Endothelial cell of umbilical vein (primary cell): ENCODE results near the gene TMUB2. TPM values are rescaled to one million over a fixed set of nuclear protein-coding genes. Genes with fewer than 3 reads are reported as not detected.

Experiments
- BruUV-seq: library from RNA; stranded (reverse); fragments of 400-500 nt; replicated peaks from 2 replicates; lab custom pipeline; 2021; lab: Mats Ljungman, UMichigan
- CTCF ChIA-PET: fragments of 300-600, 350-600 bp; sonication (Branson Sonifier 250); formaldehyde crosslinking; loops from one replicate; lab custom pipeline; 2021; ENCODE audit warnings: antibody characterized with exemption, inconsistent platforms; lab: Charles Lee
- POLR2A ChIA-PET: fragments of 300-600, 350-600 bp; sonication (Branson Sonifier 250); formaldehyde crosslinking; loops from one replicate; lab custom pipeline; 2021; ENCODE audit warnings: antibody characterized with exemption, inconsistent platforms; lab: Charles Lee
- DNase-seq: peaks from one replicate; pipeline ENCODE4 v3.0.0-alpha.2; 2011; ENCODE audit warnings: low read depth, low spot score
- FAIRE-seq: peaks from 2 replicates; lab custom pipeline; 2011; peaks lifted over from hg19 to GRCh38; lab: Jason Lieb, UNC
- H2AFZ ChIP-seq: 2 replicates; pipeline ENCODE4 v1.6.0; 2012; ENCODE audit warnings: low read depth, low read length, control low read depth, inconsistent platforms
- H3K27ac ChIP-seq: 2 replicates; pipeline ENCODE4 v1.5.1; 2011; ENCODE audit warnings: low read depth, mild to moderate bottlenecking, control low read depth, low read length, moderate library complexity; ENCODE audit not compliant: insufficient read depth
- H3K27me3 ChIP-seq, 2 experiments: 2 replicates each; pipeline versions ENCODE4 v1.6.0 to v1.6.1; 2011; ENCODE audit warnings: low read length in 2 of 2, mixed read lengths in 1 of 2; ENCODE audit not compliant: control insufficient read depth in 2 of 2, insufficient read depth in 2 of 2
- H3K36me3 ChIP-seq, 2 experiments: 2 replicates in 1 of 2; 3 replicates in 1 of 2; pipeline ENCODE4 v1.5.1; 2011; ENCODE audit warnings: low read length in 2 of 2, mild to moderate bottlenecking in 1 of 2, moderate library complexity in 1 of 2; ENCODE audit not compliant: control insufficient read depth in 2 of 2, insufficient read depth in 2 of 2; ENCODE audit errors: extremely low read depth in 1 of 2
- H3K4me1 ChIP-seq: 3 replicates; pipeline ENCODE4 v1.5.1; 2011; ENCODE audit warnings: mild to moderate bottlenecking, low read length; ENCODE audit not compliant: control insufficient read depth, insufficient read depth; ENCODE audit errors: extremely low read depth
- H3K4me2 ChIP-seq: 2 replicates; pipeline ENCODE4 v1.6.1; 2011; ENCODE audit warnings: low read length, control low read depth, mixed read lengths; ENCODE audit not compliant: insufficient read depth
- H3K4me3 ChIP-seq, 3 experiments: fragments of 200-600 bp in 1 of 3; sonication (generic), shearing (Covaris generic) in 1 of 3; replicated peaks in 1 of 3; 2 replicates each; pipeline ENCODE4 v1.5.1; 2011 to 2016; ENCODE audit warnings: control low read depth in 3 of 3, low read length in 3 of 3, mild to moderate bottlenecking in 2 of 3, inconsistent platforms in 1 of 3, low read depth in 1 of 3, moderate library complexity in 1 of 3; ENCODE audit not compliant: insufficient read depth in 1 of 3
- H3K79me2 ChIP-seq: 2 replicates; pipeline ENCODE4 v1.6.0; 2012; ENCODE audit warnings: low read length, inconsistent platforms; ENCODE audit not compliant: control insufficient read depth, insufficient read depth
- H3K9ac ChIP-seq: replicated peaks from 2 replicates; pipeline ENCODE3; 2011; ENCODE audit warnings: low read length, control low read depth; ENCODE audit not compliant: insufficient read depth; ENCODE audit errors: extremely low read depth
- H3K9me1 ChIP-seq: replicated peaks from 3 replicates; pipeline ENCODE4 v1.6.0; 2011; ENCODE audit warnings: mild to moderate bottlenecking, low read length; ENCODE audit not compliant: control insufficient read depth, insufficient read depth; ENCODE audit errors: extremely low read depth
- H3K9me3 ChIP-seq: replicated peaks from 2 replicates; pipeline ENCODE4 v1.5.1; 2012; ENCODE audit warnings: low read length, inconsistent platforms; ENCODE audit not compliant: control insufficient read depth, insufficient read depth
- H4K20me1 ChIP-seq: replicated peaks from 2 replicates; pipeline ENCODE3; 2011; ENCODE audit warnings: mild to moderate bottlenecking, low read length; ENCODE audit not compliant: control insufficient read depth, insufficient read depth; ENCODE audit errors: extremely low read depth
- FOS ChIP-seq: IDR thresholded peaks from 2 replicates; pipeline ENCODE4 v1.6.1; 2011; ENCODE audit warnings: mild to moderate bottlenecking, low read length, moderate library complexity, borderline replicate concordance; ENCODE audit not compliant: insufficient read depth
- JUN ChIP-seq: IDR thresholded peaks from 2 replicates; pipeline ENCODE4 v1.6.1; 2011; ENCODE audit warnings: borderline replicate concordance, low read depth; ENCODE audit not compliant: insufficient read length, insufficient read depth
- MAX ChIP-seq: IDR thresholded peaks from 2 replicates; pipeline ENCODE4 v1.6.1; 2011; ENCODE audit not compliant: insufficient read depth, insufficient read length
- MYC ChIP-seq: IDR thresholded peaks from one replicate; pipeline ENCODE4 v1.6.1; 2011; ENCODE audit warnings: mild to moderate bottlenecking, low read depth, low read length
- POLR2A ChIP-seq: IDR thresholded peaks from 2 replicates; pipeline ENCODE4 v1.6.1; 2012; ENCODE audit warnings: low read depth, mild to moderate bottlenecking, control low read depth, low read length
- POLR2AphosphoS5 ChIP-seq: IDR thresholded peaks from 2 replicates; pipeline ENCODE4 v1.6.1; 2012; ENCODE audit warnings: low read depth, mild to moderate bottlenecking, control low read depth, low read length, moderate library complexity; ENCODE audit not compliant: insufficient read depth
- dilution Hi-C: fragments of 300-500 bp; cut with MboI; formaldehyde crosslinking; loops from one replicate; pipeline ENCODE4 v1.15.0; 2019; ENCODE audit warnings: low sequenced_read_pairs; ENCODE audit not compliant: extremely low pct_ligation_motif_present
- intact Hi-C: fragments of 100-400 bp; cut with micrococcal nuclease; formaldehyde crosslinking; loops from one replicate; pipeline ENCODE4 v1.10.0; 2022
- polyA plus RNA-seq, 4 experiments: library from polyadenylated mRNA; depleted of rRNA in 3 of 4; stranded (reverse) in 3 of 4; unstranded in 1 of 4; fragments of >200 nt; gene quantifications; 2 replicates each; pipeline versions ENCODE4 v1.2.1 to v1.2.3, GENCODE V29; 2011 to 2012; ENCODE audit warnings: missing spikeins in 1 of 4
- total RNA-seq: library from RNA; stranded (reverse); gene quantifications from 2 replicates; pipeline ENCODE4 v1.2.3, GENCODE V29; 2021
- TF ChIP-seq, protein P1 (sequence below), 2 donors: IDR thresholded peaks; 1 replicate in 1 of 2; 2 replicates in 1 of 2; pipeline ENCODE4 v1.5.1; 2011; ENCODE audit warnings: low read length in 2 of 2, mild to moderate bottlenecking in 2 of 2, moderate library complexity in 2 of 2, control low read depth in 1 of 2, inconsistent platforms in 1 of 2, low read depth in 1 of 2; ENCODE audit not compliant: insufficient read depth in 1 of 2; ENCODE audit errors: extremely low read depth in 1 of 2

Gene TMUB2
- total and polyA plus RNA-seq, 2 donors (not counting 3 experiments of a cell fraction or from before 2014, with no cell fraction given) = 43.6 to 72.5 TPM

- intact Hi-C loops (no loop called here), dilution Hi-C loops (no loop called here)
- ChIA-PET POLR2A (interaction anchor here (1.5 kb wide), 1 partner anchor 141 kb away, joined by 4 read pairs; the partner anchor contains the start of gene GRN), CTCF (interaction anchor here (0.9 to 2.4 kb wide), 16 partner anchors 12 to 319 kb away, joined by 3 to 17 read pairs (median 4); partner anchors contain the start of genes GRN and SLC25A39)
- BruUV-seq = no TSS peak
- Histone ChIP-seq H3K4me3 (no peak overlapping the region), H3K9ac (no peak overlapping the region), H3K9me3 (no peaks in the 10 kb centered on the region), H3K4me1 (peaks cover 12% of the 10 kb centered on the region), H3K27ac (no peak overlapping the region), H3K4me2 (no peak overlapping the region), H3K9me1 (no peaks in the 10 kb centered on the region), H4K20me1 (no peaks in the 10 kb centered on the region), H3K36me3 (peaks cover 3 to 20% of the 10 kb centered on the region in 2 experiments), H3K79me2 (no peaks in the 10 kb centered on the region), H3K27me3 (no peaks in the 10 kb centered on the region), H2AFZ (no peak overlapping the region)
- FAIRE-seq = peak; percentile 18
- TF ChIP-seq POLR2A (no peak), MYC (no peak), POLR2AphosphoS5 (no peak), FOS (peak; percentile 38), JUN (no peak)
- DNase-seq = no peak
Measured at GRCh38 chr17:44204441-44204882, 17.7 kb downstream of the TMUB2 start.

DNA sequence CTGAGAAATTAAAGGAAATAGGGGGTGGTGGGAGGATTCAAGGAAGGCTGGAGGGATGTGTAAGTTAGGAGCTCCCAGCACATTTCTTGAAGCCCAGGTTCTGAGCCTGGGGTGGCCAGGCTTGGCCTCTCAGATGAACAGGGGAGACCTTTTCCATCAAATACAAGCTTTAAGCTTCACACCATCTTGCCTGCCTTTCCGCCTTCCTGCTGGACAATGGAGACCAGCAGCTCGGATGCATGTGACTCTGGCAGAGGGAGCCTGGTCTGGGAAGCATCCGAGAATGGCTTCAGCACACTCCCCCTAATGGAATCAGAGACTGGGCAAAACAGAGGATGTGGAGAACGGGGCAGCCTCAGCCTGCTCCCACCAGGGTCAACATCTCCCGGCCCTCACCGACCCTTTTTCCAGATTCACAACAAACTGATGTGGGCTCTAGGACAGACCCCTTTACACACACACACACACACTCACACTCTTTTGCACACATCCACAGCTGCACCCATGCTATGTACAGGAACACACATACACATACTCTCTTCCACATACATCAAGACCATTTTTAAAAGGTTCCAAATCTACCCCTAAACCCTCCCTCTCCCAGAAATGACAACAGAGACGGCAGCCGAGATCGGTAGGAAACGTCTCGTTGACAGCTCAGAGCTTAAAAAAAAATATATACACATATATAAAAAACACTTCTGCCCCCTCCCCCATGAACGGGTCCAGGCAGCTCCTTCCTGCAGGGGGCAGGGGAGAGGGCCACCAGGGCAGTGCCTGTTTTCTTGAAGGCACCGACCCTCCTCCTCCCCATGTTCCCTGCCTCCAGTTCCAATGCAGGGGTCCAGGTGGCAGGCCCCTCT, 19.4 kb downstream of the TMUB2 start:
- ChIA-PET CTCF (interaction anchor here (0.7 to 1.4 kb wide), 8 partner anchors 8 to 157 kb away, joined by 3 to 6 read pairs (median 3); partner anchors contain the start of genes FAM171A2, GRN and UBTF), POLR2A (no interaction called here)
- peaks cover 13% of the 10 kb centered on the region for H3K4me1 ChIP-seq
- no peaks in the 10 kb centered on the region for H3K9me3 ChIP-seq
- no peak overlapping the region for H3K4me3 ChIP-seq
- no peak overlapping the region for H3K27ac ChIP-seq
- DNase-seq (no peak), FAIRE-seq (no peak)
- dilution Hi-C loops (no loop called here), intact Hi-C loops (no loop called here)
- no peak for TF ChIP-seq MYC
- TF ChIP-seq, protein P1, sequence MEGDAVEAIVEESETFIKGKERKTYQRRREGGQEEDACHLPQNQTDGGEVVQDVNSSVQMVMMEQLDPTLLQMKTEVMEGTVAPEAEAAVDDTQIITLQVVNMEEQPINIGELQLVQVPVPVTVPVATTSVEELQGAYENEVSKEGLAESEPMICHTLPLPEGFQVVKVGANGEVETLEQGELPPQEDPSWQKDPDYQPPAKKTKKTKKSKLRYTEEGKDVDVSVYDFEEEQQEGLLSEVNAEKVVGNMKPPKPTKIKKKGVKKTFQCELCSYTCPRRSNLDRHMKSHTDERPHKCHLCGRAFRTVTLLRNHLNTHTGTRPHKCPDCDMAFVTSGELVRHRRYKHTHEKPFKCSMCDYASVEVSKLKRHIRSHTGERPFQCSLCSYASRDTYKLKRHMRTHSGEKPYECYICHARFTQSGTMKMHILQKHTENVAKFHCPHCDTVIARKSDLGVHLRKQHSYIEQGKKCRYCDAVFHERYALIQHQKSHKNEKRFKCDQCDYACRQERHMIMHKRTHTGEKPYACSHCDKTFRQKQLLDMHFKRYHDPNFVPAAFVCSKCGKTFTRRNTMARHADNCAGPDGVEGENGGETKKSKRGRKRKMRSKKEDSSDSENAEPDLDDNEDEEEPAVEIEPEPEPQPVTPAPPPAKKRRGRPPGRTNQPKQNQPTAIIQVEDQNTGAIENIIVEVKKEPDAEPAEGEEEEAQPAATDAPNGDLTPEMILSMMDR (IDR thresholded peaks at IDR 0.05; ENCODE audit: extremely low read depth in 1 of 2, insufficient read depth in 1 of 2, low read depth in 1 of 2, low read length in 2 of 2) = peak in 1 of 2 donors; percentile 17
- TF ChIP-seq MAX = no peak
- TF ChIP-seq JUN = no peak
- H3K79me2 ChIP-seq = no peaks in the 10 kb centered on the region
- H3K36me3 ChIP-seq = peaks cover 8 to 28% of the 10 kb centered on the region in 2 experiments
- no peak overlapping the region for H3K4me2 ChIP-seq
- no peak overlapping the region for H2AFZ ChIP-seq
- no peaks in the 10 kb centered on the region for H3K9me1 ChIP-seq
- no peak overlapping the region for H3K9ac ChIP-seq
- H4K20me1 ChIP-seq = no peaks in the 10 kb centered on the region
- no TSS peak for BruUV-seq
- no peaks in the 10 kb centered on the region for H3K27me3 ChIP-seq
